ENCODE measurements around the gene HBD.

DNA sequence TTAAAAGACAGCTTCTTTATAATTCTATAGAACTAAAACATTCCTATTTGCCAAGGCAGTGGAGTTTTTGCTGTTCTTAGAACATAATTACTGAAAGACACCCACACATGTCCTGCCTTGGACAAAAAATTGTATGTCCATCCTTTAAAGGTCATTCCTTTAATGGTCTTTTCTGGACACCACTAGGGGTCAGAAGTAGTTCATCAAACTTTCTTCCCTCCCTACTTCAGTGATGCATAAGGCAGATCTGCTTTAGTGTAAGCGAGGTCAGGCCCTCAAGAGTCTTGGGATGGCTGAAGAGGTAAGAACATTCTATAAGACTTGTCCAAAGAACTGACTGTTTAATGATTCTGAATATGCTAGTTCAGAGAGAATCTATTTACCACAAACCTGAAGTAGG is 29.5 kb downstream of the HBD start:
- TF ChIP-seq GATA2 (IDR thresholded peaks at IDR 0.05; ENCODE audit: low read depth, low read length) (no peak), GATA3 (IDR thresholded peaks at IDR 0.05; ENCODE audit: low read depth, low read length) (no peak)
